ENCODE data around the gene THBD. TPM values are rescaled to one million over a fixed set of nuclear protein-coding genes. Genes with fewer than 3 reads are reported as not detected.

Gene THBD
- total and polyA plus RNA-seq, 9 of the 15 experiments (the other 6 are each of a cell fraction or from before 2014, with no cell fraction given) = 0.07 to 0.49 (median 0.33) TPM

DNA sequence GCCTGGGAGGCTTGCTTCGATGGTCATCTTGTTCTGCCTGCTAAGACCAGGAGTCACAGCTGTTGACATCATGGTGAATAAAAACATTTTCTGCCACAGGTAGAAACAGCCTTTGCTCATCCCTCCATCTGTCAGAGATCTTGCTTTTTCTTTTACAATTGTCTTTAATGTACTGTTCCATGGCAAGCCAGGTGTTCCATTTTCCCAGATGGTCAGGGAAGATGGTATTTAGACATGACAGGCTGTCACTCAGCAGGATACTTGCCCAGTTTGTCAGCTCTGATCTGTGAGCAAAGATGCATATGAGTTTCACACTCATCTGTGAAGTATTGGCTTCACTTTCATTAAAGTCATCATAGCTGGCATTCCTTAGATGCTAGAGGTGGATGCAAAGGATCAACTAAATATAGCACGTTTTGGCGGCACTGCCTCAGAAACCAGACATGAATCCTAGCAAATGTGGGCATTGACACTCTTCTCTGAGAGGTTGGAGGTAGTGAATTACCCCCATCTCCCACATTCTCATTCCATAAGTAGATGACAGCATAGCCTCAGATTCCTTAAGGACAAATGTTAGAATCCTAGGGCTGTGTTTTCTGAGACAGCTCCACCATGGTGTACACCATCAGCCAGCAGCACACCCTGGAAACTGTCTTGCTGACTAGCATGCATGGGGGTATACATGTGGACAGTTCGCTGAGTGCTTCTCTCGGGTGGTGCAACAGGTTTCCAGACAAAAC is 10.2 kb downstream of the THBD start:
- Histone ChIP-seq H3K27ac (ENCODE audit: extremely low read depth, low read depth, low read length) (no peak overlapping the region), H3K4me2 (ENCODE audit: insufficient read depth, low read length) (no peak overlapping the region), H3K9ac (ENCODE audit: insufficient read depth in 1 of 2, low read depth in 2 of 2, low read length in 2 of 2) (no peak overlapping the region), H2AFZ (ENCODE audit: low read depth, low read length) (no peak overlapping the region), H3K36me3 (ENCODE audit: control insufficient read depth, insufficient read depth, low read length) (no peaks in the 10 kb centered on the region), H3K79me2 (ENCODE audit: control insufficient read depth, insufficient read depth, low read length) (no peaks in the 10 kb centered on the region), H4K20me1 (replicated peaks; ENCODE audit: control insufficient read depth, insufficient read depth, low read length) (no peaks in the 10 kb centered on the region), H3K9me1 (ENCODE audit: control insufficient read depth, insufficient read depth, low read length) (no peaks in the 10 kb centered on the region), H3K4me3 (no peak overlapping the region), H3K4me1 (replicated peaks in 1 of 2; ENCODE audit: control insufficient read depth in 2 of 2, insufficient read depth in 2 of 2, low read length in 2 of 2) (peaks cover 2 to 6% of the 10 kb centered on the region in 2 experiments; a peak in 3 of 5 replicates), H3K27me3 (ENCODE audit: control insufficient read depth in 2 of 2, insufficient read depth in 2 of 2, low read length in 2 of 2) (peaks cover 4 to 51% of the 10 kb centered on the region in 2 experiments; a peak in 3 of 5 replicates), H3K9me3 (replicated peaks; ENCODE audit: control insufficient read depth, insufficient read depth, low read depth, low read length) (no peaks in the 10 kb centered on the region)
- 0% methylated on average over 5 of the region's 5 CpGs for WGBS (ENCODE audit: insufficient coverage, low coverage, missing lambda C conversion rate)
- no peak for DNase-seq (ENCODE audit: extremely low read depth in 1 of 4, low spot score in 3 of 4)
- no peak for ATAC-seq
- intact Hi-C loops (cut with micrococcal nuclease) (no loop called here), in situ Hi-C loops (cut with MboI) (no loop called here)
- BruUV-seq (replicated peaks) = no TSS peak
- POLR2A ChIA-PET = interaction anchor here (0.7 kb wide), 1 partner anchor 87 kb away, joined by 3 read pairs; no protein-coding TSS in a partner anchor
- CTCF ChIA-PET (ENCODE audit: low intra/inter-chr PET ratio) = no interaction called here
- no peak for FAIRE-seq
- TF ChIP-seq WHSC1 (IDR thresholded peaks at IDR 0.05; ENCODE audit: low read length) (no peak), STAT5B (CRISPR knock-in tag; IDR thresholded peaks at IDR 0.05) (no peak), LARP7 (IDR thresholded peaks at IDR 0.05) (no peak), ZNF212 (CRISPR knock-in tag; IDR thresholded peaks at IDR 0.05) (no peak), HDAC8 (tag; IDR thresholded peaks at IDR 0.05) (no peak), TAF9B (IDR thresholded peaks at IDR 0.05; ENCODE audit: partially characterized antibody) (no peak)
- TF ChIP-seq, protein P1, sequence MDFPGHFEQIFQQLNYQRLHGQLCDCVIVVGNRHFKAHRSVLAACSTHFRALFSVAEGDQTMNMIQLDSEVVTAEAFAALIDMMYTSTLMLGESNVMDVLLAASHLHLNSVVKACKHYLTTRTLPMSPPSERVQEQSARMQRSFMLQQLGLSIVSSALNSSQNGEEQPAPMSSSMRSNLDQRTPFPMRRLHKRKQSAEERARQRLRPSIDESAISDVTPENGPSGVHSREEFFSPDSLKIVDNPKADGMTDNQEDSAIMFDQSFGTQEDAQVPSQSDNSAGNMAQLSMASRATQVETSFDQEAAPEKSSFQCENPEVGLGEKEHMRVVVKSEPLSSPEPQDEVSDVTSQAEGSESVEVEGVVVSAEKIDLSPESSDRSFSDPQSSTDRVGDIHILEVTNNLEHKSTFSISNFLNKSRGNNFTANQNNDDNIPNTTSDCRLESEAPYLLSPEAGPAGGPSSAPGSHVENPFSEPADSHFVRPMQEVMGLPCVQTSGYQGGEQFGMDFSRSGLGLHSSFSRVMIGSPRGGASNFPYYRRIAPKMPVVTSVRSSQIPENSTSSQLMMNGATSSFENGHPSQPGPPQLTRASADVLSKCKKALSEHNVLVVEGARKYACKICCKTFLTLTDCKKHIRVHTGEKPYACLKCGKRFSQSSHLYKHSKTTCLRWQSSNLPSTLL (IDR thresholded peaks at IDR 0.05) = no peak
- TF ChIP-seq, protein P2, sequence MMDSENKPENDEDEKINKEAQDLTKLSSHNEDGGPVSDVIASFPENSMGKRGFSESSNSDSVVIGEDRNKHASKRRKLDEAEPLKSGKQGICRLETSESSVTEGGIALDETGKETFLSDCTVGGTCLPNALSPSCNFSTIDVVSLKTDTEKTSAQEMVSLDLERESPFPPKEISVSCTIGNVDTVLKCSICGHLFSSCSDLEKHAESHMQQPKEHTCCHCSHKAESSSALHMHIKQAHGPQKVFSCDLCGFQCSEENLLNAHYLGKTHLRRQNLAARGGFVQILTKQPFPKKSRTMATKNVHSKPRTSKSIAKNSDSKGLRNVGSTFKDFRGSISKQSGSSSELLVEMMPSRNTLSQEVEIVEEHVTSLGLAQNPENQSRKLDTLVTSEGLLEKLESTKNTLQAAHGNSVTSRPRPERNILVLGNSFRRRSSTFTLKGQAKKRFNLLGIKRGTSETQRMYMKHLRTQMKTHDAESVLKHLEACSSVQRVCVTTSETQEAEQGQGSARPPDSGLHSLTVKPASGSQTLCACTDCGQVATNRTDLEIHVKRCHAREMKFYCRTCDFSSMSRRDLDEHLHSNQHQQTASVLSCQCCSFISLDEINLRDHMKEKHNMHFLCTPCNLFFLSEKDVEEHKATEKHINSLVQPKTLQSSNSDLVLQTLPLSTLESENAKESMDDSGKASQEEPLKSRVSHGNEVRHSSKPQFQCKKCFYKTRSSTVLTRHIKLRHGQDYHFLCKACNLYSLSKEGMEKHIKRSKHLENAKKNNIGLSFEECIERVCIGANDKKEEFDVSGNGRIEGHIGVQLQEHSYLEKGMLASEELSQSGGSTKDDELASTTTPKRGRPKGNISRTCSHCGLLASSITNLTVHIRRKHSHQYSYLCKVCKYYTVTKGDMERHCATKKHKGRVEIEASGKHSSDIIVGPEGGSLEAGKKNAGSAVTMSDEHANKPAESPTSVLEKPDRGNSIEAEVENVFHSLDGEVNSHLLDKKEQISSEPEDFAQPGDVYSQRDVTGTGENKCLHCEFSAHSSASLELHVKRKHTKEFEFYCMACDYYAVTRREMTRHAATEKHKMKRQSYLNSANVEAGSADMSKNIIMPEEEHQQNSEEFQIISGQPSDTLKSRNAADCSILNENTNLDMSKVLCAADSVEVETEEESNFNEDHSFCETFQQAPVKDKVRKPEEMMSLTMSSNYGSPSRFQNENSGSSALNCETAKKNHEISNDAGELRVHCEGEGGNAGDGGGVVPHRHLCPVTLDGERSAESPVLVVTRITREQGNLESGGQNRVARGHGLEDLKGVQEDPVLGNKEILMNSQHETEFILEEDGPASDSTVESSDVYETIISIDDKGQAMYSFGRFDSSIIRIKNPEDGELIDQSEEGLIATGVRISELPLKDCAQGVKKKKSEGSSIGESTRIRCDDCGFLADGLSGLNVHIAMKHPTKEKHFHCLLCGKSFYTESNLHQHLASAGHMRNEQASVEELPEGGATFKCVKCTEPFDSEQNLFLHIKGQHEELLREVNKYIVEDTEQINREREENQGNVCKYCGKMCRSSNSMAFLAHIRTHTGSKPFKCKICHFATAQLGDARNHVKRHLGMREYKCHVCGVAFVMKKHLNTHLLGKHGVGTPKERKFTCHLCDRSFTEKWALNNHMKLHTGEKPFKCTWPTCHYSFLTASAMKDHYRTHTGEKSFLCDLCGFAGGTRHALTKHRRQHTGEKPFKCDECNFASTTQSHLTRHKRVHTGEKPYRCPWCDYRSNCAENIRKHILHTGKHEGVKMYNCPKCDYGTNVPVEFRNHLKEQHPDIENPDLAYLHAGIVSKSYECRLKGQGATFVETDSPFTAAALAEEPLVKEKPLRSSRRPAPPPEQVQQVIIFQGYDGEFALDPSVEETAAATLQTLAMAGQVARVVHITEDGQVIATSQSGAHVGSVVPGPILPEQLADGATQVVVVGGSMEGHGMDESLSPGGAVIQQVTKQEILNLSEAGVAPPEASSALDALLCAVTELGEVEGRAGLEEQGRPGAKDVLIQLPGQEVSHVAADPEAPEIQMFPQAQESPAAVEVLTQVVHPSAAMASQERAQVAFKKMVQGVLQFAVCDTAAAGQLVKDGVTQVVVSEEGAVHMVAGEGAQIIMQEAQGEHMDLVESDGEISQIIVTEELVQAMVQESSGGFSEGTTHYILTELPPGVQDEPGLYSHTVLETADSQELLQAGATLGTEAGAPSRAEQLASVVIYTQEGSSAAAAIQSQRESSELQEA (IDR thresholded peaks at IDR 0.05; ENCODE audit: low read depth) = no peak
